ENCODE measurements around the gene NCKAP5L.
"Not testable (repeated sequence)": the region's sequence is repeated elsewhere in the genome, so short reads cannot be mapped to it uniquely, and the experiment has no call there.

NCKAP5L gene

GRCh38 chr12:49828133-49829091, at the start of gene NCKAP5L:
Gene NCKAP5L (minus strand): TSS chr12:49828413. CDS start chr12:49804044, 24,369 bp downstream.
- peak; percentile 89 for DNase-seq (ENCODE audit: low read depth)

- no peak for DNase-seq (ENCODE audit: low read depth)
Observed at GRCh38 chr12:49877066-49877465, 48.9 kb upstream of the NCKAP5L start.

GRCh38 chr12:49876070-49876469, 47.9 kb upstream of the NCKAP5L start:
- no peak for DNase-seq (ENCODE audit: low read depth)

- no peak for DNase-seq (ENCODE audit: low read depth)
Observed at GRCh38 chr12:49875115-49875720, 47.0 kb upstream of the NCKAP5L start.

- no peak for DNase-seq (ENCODE audit: low read depth)
Observed at GRCh38 chr12:49874142-49874897, 46.1 kb upstream of the NCKAP5L start.

GRCh38 chr12:49873361-49873934, 45.2 kb upstream of the NCKAP5L start:
- DNase-seq (ENCODE audit: low read depth), result no peak

GRCh38 chr12:49872781-49873181, 44.6 kb upstream of the NCKAP5L start:
- DNase-seq (ENCODE audit: low read depth), result no peak

GRCh38 chr12:49872381-49872780, 44.2 kb upstream of the NCKAP5L start:
- no peak for DNase-seq (ENCODE audit: low read depth)

GRCh38 chr12:49871811-49872251, 43.6 kb upstream of the NCKAP5L start:
- DNase-seq (ENCODE audit: low read depth), result not testable (repeated sequence)

- no peak for DNase-seq (ENCODE audit: low read depth)
Observed at GRCh38 chr12:49871263-49871561, 43.0 kb upstream of the NCKAP5L start.

- no peak for DNase-seq (ENCODE audit: low read depth)
Observed at GRCh38 chr12:49870501-49871262, 42.5 kb upstream of the NCKAP5L start.

GRCh38 chr12:49869816-49870500, 41.7 kb upstream of the NCKAP5L start:
- no peak for DNase-seq (ENCODE audit: low read depth)

GRCh38 chr12:49868952-49869815, 41.0 kb upstream of the NCKAP5L start:
- DNase-seq (ENCODE audit: low read depth), result no peak

GRCh38 chr12:49868449-49868848, 40.2 kb upstream of the NCKAP5L start:
- DNase-seq (ENCODE audit: low read depth), result no peak

GRCh38 chr12:49867570-49868341, 39.5 kb upstream of the NCKAP5L start:
- DNase-seq (ENCODE audit: low read depth), result no peak

GRCh38 chr12:49866859-49867569, 38.8 kb upstream of the NCKAP5L start:
- DNase-seq (ENCODE audit: low read depth), result peak; percentile 62

GRCh38 chr12:49865782-49866135, 37.5 kb upstream of the NCKAP5L start:
- no peak for DNase-seq (ENCODE audit: low read depth)

GRCh38 chr12:49865109-49865781, 37.0 kb upstream of the NCKAP5L start:
- DNase-seq (ENCODE audit: low read depth), result no peak
